HG03039 (cell line): ENCODE measurements around the gene GPC3.
"Not testable (repeated sequence)": the region's sequence is repeated elsewhere in the genome, so short reads cannot be mapped to it uniquely, and the experiment has no call there.

Source experiments
- ATAC-seq: cut with Tn5 transposase; IDR thresholded peaks from one replicate; pipeline ENCODE4 v1.9.1; 2021; ENCODE audit warnings: mild to moderate bottlenecking, moderate library complexity; ENCODE audit not compliant: unreplicated experiment

GPC3 gene

GRCh38 chrX:133537142-133537541 is 448.3 kb downstream of the GPC3 start:
- ATAC-seq, result no peak

DNA sequence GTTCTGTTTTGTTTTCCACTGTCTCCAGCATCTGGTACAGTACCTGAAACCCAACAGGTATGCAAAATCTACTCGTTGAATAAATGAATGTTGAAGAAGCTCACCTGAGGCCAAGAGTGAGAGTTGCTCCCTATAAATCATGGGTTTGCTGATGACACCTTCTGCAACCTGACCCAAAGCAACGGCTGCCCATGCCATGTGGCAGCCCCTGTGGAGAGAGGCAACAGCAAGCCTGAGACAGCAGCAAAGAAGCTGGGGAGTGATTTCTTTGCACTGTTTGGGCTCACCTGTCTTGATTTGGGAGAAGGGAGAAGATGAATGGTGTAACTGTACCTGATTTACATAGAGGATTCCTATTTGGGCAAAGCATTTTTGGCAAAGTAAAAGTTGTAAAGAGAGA is 450.3 kb downstream of the GPC3 start:
- no peak for ATAC-seq

- no peak for ATAC-seq
Observed at GRCh38 chrX:133534172-133534571, 451.2 kb downstream of the GPC3 start.

DNA sequence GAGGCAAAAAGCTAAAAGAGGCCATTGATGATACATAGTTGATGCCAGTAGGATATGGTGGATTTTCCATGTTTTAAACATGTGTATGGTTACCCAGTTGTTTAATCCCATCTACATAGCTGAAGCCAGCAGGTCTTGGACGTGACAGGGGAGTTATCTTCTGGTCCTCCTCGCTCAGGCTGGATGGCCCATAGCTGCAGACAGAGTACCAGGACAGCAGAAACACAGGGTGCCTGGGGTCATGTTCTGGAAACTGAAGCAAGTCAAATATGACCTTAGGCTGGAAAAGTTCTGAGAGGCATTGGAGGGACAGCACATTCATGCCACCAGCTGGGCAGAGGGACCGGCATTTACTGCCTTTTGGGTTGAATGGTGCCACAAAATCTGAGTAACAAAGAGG is 452.1 kb downstream of the GPC3 start:
- ATAC-seq, result no peak

- ATAC-seq, result no peak
Observed at GRCh38 chrX:133530960-133531359, 454.4 kb downstream of the GPC3 start.

- ATAC-seq, result no peak
Observed at GRCh38 chrX:133529578-133529977, 455.8 kb downstream of the GPC3 start.

GRCh38 chrX:133527825-133528224 is 457.6 kb downstream of the GPC3 start:
- ATAC-seq, result no peak

GRCh38 chrX:133527415-133527814 is 458.0 kb downstream of the GPC3 start:
- ATAC-seq, result no peak

DNA sequence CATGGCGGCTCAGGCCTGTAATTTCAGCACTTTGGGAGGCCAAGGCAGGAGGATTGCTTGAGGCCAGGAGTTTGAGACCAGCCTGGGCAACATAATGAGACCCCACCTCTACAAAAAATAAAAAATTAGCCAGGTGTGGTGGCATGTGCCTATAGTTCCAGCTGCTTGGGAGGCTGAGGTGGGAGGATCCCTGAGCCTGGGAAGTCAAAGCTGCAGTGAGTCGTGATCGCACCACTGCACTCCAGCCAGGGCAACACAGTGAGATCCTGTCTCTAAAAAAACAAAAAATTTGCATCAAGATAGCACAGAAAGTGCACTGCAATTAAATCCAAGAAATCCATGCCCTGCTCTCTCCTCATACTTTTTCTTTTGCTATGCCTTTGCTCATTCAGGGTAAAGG is 458.6 kb downstream of the GPC3 start:
- not testable (repeated sequence) for ATAC-seq

- no peak for ATAC-seq
Observed at GRCh38 chrX:133523526-133523925, 461.9 kb downstream of the GPC3 start.

- ATAC-seq, result no peak
Observed at GRCh38 chrX:133523081-133523487, 462.3 kb downstream of the GPC3 start.

DNA sequence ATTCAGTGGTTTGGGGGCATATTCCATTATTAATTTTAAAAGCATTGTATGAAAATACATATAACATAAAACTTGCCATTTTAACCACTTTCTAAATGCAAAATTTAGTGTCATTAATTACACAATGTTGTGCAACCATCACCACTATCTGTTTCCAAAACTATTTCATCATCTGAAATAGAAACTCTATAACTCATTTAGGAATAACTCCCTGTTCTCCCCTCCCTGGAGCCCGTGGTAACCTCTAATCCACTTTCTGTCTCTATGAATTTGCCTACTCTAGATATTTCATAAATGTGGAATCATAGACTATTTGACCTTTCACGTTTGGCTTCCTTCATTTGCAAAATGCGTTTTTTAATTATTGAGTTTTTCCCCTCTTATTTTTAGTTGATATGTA is 468.7 kb downstream of the GPC3 start:
- ATAC-seq, result no peak

GRCh38 chrX:133514486-133514885 is 470.9 kb downstream of the GPC3 start:
- no peak for ATAC-seq

GRCh38 chrX:133513123-133513522 is 472.3 kb downstream of the GPC3 start:
- ATAC-seq, result no peak

GRCh38 chrX:133511041-133511440 is 474.4 kb downstream of the GPC3 start:
- no peak for ATAC-seq

DNA sequence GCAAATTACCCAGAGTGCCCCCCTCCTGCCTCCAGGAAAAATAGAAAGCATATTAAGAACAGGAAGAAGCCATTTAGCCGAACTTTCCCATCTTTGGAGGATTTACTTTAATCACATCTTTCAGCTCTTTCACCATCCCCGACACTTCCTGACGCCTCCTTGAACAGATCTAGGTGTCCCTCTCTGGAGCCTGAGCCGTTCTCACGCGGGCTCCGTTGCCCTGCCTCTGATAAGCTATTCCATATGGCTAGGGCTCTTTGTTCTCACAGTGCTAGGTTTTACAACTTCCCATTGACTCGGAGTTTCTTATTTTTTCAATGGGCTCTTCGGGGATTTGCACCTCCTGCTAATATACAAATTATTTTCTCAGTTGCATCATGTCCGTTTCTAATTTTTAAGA is 488.0 kb downstream of the GPC3 start:
- no peak for ATAC-seq

- no peak for ATAC-seq
Observed at GRCh38 chrX:133495464-133496391, 489.7 kb downstream of the GPC3 start.

- ATAC-seq, result no peak
Observed at GRCh38 chrX:133493366-133493765, 492.0 kb downstream of the GPC3 start.

DNA sequence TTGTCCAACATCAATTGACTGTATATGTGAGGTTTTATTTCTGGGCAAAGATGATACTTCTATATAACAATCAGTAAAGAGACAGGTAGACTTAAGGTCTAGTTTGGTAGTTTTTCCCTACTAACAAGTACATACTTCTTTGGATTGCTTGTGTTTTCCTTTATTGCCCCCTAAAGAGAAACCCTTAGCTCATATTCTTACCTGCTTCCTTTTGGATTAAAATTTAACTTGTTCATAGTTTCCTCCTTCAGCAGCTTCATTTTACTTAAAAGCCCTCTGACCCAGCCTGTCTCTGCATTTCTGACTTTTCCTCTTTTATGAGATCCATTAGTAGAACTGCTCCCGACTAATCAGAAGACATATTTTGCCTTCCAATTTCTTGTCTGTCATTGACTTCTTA is 494.4 kb downstream of the GPC3 start:
- no peak for ATAC-seq
